Myometrial cell (primary cell): ENCODE results near the gene TDRKH. TPM values are rescaled to one million over a fixed set of nuclear protein-coding genes. Genes with fewer than 3 reads are reported as not detected.

Source experiments
- total RNA-seq: library from RNA; depleted of rRNA; stranded (reverse); fragments of >200 nt; gene quantifications from 2 replicates; pipeline ENCODE4 v1.2.3, GENCODE V29; 2015

Gene TDRKH, protein sequence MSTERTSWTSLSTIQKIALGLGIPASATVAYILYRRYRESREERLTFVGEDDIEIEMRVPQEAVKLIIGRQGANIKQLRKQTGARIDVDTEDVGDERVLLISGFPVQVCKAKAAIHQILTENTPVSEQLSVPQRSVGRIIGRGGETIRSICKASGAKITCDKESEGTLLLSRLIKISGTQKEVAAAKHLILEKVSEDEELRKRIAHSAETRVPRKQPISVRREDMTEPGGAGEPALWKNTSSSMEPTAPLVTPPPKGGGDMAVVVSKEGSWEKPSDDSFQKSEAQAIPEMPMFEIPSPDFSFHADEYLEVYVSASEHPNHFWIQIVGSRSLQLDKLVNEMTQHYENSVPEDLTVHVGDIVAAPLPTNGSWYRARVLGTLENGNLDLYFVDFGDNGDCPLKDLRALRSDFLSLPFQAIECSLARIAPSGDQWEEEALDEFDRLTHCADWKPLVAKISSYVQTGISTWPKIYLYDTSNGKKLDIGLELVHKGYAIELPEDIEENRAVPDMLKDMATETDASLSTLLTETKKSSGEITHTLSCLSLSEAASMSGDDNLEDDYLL
- 5.8 and 9.5 TPM in 2 replicates for total RNA-seq

DNA sequence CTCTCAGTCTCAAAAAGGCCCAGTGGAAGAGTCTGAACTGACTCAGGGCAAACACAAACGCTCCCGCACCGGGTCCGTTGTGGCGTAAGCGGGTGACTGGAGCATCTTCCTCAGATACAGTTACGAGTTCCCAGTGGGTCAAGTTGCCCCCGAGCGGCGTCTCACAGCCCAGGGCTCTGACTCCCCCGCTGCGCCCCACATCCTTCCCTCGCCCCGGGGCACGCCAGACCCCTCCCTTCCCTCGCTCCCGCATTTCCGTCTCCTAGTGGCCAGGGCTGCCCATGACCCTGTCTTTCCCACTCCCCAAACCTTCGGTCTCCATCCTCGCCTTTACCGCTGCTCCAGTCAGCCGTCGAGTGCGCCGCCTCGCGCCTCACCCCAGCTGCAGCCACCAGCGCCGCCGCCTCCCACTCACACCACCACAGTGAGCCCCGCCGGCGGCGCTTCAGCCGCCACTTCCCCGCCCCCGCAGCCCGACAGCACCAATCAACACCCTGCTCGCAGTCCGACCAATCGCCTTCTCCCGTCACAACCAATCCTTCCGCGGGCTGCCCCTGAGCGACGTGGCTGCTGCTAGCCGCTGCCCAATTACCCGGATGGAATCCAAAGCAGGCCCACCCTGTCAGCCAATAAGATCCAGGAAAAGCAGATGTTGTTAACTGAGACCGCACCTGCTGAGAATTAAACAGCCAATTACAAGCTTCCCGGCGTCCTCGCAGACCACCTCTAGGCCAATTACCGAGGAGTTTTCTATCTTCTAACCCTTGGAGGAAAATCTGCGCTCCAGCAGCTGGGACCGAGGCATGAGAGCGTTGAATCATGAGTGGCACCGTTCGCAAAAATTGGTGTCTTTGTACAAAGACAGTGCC lies at the start of gene TDRKH:
TSS of gene TDRKH (minus strand) at position 430 of the 869 bp plus-strand sequence. CDS start 7,478 bp downstream, outside the sequence.

DNA sequence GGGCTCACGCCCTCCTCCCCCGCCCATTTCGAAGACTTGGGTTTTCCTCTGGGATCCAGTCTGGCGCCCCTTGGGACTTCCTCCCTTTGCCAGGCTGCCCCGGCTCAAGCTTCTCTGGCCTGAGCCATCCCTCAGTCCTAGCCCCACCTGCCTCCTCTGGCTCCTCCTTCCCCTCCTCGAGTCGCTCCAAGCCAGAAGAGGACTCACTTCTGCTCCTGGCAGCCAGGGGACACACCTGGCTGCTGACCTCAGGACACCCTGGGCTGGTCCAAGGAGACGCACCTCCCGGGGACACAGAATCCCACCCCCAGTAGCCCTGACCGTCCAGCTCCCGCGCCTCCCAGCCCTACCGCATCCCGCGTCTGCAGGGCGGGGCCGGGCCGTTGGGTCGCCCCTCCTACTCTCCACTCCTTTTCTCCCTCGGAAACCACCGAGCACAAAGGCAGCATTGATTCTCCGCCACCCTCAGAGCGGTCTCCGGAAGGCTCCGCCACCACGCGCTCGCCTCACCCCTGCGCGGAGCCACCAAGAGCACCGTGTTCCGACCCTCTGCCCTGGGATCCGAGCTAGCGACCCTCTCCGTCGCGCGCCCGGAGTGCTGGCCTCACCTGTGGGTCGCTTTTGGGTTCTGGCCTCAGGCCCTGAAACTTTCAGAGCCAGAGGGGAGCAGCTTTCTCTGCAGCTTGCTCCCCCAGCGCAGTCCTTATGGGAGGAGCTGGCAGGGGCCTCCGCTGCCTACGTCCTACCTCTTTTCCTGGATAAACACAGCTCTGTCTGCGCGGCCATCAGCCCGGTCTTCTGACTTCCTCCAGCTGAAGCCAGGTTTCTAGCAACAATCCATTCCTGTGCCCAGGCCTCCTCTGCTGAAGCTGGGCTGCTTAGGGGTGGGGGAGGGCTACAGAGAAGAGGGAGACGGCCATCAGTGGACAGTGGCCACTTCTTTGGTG lies 49.4 kb upstream of the TDRKH start, which contains the start of gene C2CD4D:
TSS of gene C2CD4D (minus strand) at position 364 of the 947 bp plus-strand sequence. CDS start 831 bp downstream, outside the sequence.

DNA sequence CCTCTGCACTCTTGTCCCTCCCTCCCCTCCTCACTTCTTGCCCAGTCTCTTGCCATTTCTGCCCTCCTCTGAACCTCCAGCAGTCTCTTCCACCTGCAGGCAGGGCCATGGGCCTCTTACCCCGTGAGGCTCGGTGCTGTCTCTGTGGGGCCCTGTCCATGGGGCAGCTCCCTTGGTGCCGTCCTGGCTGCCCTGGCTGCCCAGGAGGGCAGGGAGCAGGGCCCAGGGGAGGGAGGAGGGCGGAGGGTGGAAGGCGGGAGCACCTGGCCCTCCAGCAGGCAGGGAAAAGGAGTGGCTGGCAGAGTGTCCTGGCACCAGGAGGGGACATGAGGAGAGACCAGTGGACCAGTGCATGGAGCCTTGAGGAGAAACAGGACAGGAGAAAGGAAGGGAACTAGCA lies 41.3 kb upstream of the TDRKH start, which contains the start of gene RORC:
TSS of gene RORC (minus strand) at position 198 of the 400 bp plus-strand sequence. CDS start at position 160, 38 bp downstream.

DNA sequence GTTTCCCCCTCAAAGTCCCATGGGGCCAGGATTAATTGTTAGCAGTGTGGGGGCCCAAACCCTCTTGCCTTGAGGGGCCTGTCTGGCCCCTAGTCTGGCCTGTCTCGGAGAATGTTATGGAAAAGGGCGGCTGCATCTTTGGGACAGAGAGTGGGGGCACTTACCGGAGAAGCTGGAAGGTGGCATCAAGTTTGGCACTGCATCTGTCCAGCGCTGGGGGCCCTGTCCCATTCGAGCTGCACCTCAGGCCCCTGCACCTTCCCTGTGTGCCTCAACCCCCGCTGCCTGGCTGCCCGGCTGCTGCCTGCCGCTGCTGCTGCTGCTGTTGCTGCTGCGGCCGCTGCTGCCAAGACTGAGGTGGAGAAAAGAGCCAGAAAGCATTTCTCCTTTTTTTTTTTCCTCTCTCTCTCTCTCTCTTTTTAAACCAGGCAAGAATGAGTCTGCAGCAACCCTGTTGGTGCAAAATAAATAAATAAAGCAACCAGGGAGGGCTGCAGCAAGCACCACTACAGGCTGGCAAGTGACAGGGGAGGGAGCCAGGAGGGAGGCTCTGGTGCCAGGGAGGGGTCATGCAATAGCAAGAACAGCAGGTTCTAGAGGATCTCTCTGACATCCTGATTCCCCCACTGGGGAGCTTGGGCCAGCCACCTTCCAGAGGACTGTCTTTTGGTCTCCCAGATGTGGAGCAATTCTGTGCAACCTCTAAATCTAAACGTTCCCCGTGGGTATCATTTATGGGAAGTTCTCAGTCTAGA lies 14.9 kb upstream of the TDRKH start, which contains the start of gene LINGO4:
TSS of gene LINGO4 (minus strand) at position 354 of the 755 bp plus-strand sequence. CDS start 2,715 bp downstream, outside the sequence.

DNA sequence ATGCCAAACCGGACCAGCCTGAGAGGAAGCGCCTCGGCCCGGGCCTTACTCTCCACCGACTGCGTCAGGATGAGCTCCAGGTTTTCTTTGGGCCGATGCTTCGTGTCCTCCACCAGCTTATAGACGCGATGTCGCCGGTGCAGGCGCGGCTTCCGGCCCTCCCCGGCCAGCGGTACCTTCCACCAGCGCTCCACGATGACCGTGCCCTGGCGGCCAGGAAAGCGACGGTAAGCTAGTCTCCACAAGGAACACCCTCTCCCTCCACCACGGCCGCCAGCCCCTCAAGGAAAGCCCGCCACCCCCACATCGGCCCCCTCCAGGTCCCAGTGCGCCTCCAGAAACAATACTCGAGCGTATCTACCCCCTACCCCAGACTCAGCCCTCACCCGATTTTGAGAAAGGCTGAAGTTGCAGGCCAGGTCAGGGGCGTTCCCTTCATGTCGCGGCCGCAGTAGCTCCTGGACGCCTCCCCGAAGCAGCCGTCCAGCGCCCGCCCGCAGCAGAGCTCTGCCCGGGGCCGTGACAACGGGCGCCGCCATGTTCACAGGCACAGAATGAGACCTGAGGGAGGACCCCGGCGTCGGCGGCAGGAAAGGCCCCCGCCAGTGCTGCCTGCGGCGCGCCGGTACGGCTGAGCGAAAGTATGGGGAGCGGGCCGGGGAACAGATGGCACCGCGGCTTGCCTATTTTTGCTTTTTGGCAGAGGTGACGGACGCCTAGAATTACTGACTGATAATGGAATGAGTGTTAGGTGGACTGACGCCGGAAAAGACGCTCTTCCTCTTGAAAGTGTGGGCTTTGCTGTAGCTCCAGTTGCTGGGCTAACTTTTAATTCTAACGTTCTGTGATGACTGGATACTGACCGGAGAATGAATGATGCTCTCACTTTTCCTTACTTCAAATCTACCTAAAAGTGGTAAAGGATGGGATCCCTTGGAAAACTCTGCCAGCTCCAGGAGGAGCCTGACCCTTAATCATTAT lies 27.1 kb downstream of the TDRKH start, which contains the start of gene MRPL9:
TSS of gene MRPL9 (minus strand) at position 556 of the 981 bp plus-strand sequence. CDS start at position 539, 17 bp downstream.

Other genes with a start within 250 kb of the TDRKH start
- gene SNX27, start 178.4 kb downstream of the TDRKH start, total RNA-seq = 13.3 and 16.0 TPM in 2 replicates
- gene CELF3, start 73.7 kb downstream of the TDRKH start, total RNA-seq = 0.86 TPM in 1 of 2 replicates, not detected in the other
- not detected in 2 replicates for gene RIIAD1, start 69.0 kb downstream of the TDRKH start, total RNA-seq
- 85.8 and 118 TPM in 2 replicates for gene MRPL9, start 27.0 kb downstream of the TDRKH start, total RNA-seq
- gene LINGO4, start 14.9 kb upstream of the TDRKH start, total RNA-seq = not detected in 2 replicates
- not detected in 2 replicates for gene RORC, start 41.3 kb upstream of the TDRKH start, total RNA-seq
- gene C2CD4D, start 49.3 kb upstream of the TDRKH start, total RNA-seq = not detected in 2 replicates
- not detected in 2 replicates for gene THEM5, start 63.2 kb upstream of the TDRKH start, total RNA-seq
- gene THEM4, start 119.0 kb upstream of the TDRKH start, total RNA-seq = 5.2 and 11.3 TPM in 2 replicates
- gene S100A10, start 203.4 kb upstream of the TDRKH start, total RNA-seq = 148 and 157 TPM in 2 replicates
- gene S100A11, start 246.5 kb upstream of the TDRKH start, total RNA-seq = 548 and 613 TPM in 2 replicates